ENCODE measurements around the gene FLT4. TPM values are rescaled to one million over a fixed set of nuclear protein-coding genes. Genes with fewer than 3 reads are reported as not detected.
"Not testable (repeated sequence)": the region's sequence is repeated elsewhere in the genome, so short reads cannot be mapped to it uniquely, and the experiment has no call there.

The FLT4 gene
- 2.3 TPM for total RNA-seq

DNA sequence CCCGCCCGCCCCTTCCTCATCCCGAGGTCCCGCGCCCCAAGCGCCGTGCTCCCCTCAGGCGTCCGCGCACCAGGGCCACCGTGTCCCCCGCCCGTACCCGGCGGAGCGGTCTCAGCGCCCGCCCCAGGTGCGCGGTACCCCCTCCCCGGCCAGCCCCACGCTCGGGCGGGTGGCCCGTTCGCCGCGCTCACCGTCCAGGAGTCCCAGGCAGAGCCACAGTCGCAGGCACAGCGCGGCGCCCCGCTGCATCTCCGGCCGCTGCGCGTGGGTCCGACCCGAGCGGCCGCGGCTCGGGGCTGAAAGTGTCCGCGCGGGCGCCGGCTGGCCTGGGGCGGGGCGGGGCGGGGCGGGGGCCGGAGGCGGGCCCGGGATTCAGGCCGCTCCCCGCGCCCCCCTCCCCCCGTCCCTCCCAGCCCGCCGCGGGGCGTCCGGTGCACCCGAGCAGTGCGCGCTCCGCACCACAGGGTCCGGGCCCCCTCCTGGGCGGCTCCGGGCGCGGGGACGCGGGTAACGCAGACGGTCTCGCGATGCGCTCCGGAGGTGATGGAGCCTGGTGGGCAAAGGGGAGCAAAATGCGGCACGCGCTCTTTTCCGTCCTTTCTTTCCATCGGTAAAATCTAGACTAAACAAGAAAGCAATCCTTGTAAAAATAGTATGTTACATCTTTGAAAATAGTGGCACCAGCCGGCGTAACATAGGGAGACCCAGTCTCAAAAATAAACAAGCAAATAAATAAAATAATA lies at the start of gene FLT4:
TSS of gene FLT4 (minus strand) at position 304 of the 743 bp plus-strand sequence. CDS start at position 249, 55 bp downstream.
- DNase-seq = no peak

DNA sequence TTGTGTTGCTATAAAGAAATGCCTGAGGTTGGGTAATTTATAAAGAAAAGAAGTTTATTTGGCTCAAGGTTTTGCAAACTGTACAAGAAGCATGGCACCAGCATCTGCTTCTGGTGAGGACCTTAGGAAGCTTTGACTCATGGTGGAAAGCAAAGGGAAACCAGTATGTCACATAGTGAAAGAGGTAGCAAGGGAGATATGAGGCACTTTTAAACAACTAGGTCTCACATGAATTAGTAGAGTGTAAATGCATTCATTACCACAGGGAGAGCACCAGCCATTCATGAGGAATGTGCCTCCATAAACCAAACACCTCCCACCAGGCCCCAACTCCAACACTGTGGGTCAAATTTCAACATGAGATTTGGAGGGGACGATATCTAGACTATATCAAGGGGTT lies 49.6 kb upstream of the FLT4 start:
- DNase-seq = no peak

- DNase-seq = no peak
Measured at GRCh38 chr5:180696116-180696515, 46.7 kb upstream of the FLT4 start.

- DNase-seq = no peak
Measured at GRCh38 chr5:180692429-180692828, 43.0 kb upstream of the FLT4 start.

DNA sequence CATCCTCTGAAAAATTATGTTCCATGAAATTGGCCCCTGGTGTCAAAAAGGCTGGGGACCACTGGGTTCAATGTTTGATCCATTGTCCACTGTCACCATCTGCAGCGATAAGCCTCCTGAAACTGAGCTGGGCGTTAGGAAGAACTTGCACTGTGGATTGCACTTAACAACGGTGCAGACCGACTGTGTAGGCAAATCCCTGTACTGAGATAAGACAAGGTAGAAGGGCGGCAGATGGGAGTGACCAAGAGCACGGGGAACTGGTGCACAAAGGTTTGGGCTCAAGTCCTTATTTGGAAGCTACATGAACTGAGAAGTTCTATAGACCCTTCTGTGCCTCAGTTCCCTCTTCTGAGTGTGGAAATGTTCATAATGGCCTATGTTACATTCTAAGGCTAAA lies 41.6 kb upstream of the FLT4 start:
- DNase-seq = no peak

- no peak for DNase-seq
Measured at GRCh38 chr5:180690562-180690961, 41.2 kb upstream of the FLT4 start.

GRCh38 chr5:180689775-180690174 lies 40.4 kb upstream of the FLT4 start:
- DNase-seq = no peak

- DNase-seq = no peak
Measured at GRCh38 chr5:180689071-180689694, 39.8 kb upstream of the FLT4 start.

- DNase-seq = no peak
Measured at GRCh38 chr5:180688330-180689070, 39.1 kb upstream of the FLT4 start.

- DNase-seq = not testable (repeated sequence)
Measured at GRCh38 chr5:180686799-180687198, 37.4 kb upstream of the FLT4 start.

DNA sequence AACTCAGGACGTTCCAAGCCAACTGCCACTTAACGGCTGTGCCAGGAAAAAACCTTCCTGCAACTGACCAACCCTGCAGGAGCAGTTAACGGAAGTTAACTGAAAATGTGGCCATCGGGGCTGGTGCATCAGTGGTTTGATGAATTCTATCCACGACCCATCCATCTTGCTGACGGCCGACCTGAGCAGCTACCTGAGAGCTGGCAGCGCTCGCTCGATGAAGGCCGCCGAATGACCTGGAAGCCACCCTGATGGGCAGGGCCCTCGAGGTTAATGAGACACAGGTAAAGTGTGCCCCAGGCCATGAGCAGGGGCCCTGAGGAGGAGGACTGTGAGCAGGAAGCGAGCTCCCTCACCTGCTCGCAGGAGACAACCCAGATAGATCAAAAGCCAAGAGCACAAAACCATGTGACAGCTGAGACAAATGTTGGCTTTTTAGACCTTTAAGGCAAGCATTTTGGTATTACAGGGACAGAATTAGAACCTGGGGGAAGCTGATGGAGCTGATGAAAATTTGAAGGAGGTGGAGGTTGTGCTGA lies 35.3 kb upstream of the FLT4 start:
- DNase-seq = no peak

- DNase-seq = no peak
Measured at GRCh38 chr5:180683220-180683922, 34.0 kb upstream of the FLT4 start.

GRCh38 chr5:180682560-180682959 lies 33.2 kb upstream of the FLT4 start:
- no peak for DNase-seq

DNA sequence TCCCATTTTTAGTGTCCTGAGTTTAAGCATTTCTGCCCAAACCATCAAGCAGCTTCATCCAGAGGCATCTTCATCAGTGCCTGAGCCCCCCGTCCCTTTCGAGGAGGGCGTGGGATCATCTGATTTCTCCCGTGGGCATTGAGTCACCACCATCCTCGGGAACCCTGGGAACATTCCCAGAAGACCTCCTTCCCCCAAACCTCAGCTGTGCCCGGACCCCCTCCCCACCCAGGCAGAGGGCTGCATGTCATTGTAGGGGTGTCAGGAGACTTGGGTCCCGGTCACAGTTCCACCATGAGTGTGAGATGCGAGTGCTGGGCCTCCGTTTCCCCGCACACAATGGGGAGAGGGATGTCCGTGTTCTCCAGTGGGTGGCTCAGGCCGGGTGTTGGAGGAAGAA lies 32.6 kb upstream of the FLT4 start:
- not testable (repeated sequence) for DNase-seq

DNA sequence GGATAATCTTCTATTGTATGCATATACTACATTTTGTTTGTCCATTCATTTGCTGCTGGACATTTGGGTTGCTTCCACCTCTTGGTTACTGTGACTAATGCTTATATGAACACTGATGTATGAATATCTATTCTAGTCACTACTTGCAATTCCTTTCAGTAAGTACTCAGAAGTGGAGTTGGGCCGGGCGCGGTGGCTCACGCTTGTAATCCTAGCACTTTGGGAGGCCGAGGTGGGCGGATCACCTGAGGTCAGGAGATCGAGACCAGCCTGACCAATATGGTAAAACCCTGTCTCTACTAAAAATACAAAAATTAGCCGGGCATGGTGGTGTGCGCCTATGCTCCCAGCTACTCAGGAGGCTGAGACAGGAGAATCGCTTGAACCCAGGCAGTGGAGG lies 28.9 kb upstream of the FLT4 start:
- DNase-seq = not testable (repeated sequence)

GRCh38 chr5:180675036-180675635 lies 25.7 kb upstream of the FLT4 start:
- DNase-seq = no peak

DNA sequence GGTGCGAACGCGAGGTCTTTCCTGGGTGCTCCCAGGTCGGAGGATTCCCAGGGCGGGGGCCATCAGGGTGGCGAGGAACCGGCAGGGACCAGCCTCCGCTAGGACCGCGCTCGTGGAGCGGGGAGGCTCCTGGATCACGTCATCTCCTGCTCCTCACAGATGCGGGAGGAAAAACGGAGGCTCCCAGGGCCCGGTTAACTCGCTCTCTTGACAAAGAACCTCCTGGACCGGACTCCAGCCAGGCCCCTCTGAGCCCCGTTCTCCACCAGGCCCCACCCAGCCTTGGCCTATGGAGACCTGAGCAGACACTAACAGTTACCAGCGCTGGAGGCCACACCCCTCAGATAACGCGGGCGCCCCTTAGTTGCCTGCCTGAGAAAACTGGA lies 24.7 kb upstream of the FLT4 start:
- DNase-seq = not testable (repeated sequence)

DNA sequence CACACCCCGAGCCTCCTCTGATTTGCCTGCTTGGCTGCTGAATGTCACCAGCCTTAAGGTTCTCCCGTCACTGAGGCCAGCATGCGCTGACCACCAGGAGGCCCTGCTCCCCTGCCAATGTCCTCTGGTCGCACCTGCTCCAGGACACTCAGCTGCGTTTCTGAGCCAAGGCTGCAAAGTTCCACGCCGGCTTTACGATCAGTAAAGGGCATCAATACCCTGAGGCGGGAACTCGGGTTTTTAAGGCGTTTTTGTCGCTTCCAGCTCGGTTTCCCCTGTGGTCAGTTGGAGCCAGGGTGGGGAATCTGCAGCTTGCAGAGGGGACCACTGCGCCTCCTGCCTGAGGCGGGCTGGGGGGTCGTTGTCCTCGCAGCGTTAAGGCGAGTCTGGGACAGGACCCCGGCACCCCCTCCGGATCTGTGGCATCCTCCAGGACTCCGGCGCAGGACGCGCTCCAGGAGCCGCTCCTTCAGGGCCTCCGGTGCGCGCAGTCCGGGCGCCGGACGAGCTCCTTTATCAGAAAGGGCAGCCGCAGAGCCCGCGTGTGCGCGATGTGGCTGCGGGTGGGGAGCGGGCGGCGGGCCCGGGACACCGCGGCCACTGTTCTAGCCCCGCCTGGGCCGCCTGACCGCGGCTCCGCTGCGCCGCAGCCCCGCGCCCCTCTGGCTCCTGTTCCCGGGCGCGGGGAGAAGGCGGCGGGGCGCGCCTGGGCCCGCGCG lies 24.1 kb upstream of the FLT4 start:
- DNase-seq = no peak

- DNase-seq = not testable (repeated sequence)
Measured at GRCh38 chr5:180671958-180672524, 22.6 kb upstream of the FLT4 start.

DNA sequence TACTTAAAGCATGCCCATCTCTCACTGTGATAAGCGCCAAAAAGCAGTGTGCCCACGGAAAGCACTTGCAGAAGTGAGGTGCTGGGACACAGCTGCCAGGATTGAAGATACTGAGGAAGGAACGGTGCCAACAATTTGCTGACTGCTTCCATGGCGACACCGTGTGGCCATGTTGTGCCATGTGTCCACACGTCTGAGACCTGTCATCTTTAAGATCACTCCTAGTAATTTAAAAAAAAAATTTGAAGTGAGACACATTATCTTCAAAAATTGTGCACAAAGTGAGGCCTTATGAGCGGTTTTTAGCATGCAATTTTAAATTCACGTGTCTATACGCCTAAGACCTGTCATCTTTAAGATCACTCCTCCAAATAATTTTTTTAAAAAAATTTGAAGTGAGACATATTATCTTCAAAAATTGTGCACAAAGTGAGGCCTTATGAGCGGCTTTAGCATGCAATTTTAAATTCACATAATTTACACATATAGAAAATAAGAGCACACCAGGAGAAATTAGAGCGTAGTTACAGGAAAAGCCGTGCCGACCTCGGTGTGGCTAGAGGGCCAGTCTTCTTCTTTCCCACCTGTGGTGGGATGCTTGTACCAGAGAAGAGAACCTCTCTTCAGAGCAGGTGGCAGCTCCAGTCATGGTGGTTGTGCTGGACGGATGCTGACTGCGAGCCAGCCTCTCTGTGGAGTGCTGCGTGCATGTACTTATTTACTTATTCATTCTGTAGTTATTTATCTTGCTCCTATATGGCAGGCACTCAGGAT lies 21.4 kb upstream of the FLT4 start:
- peak; percentile 45 for DNase-seq
